Measurements from ENCODE around the gene EEF2. TPM values are rescaled to one million over a fixed set of nuclear protein-coding genes. Genes with fewer than 3 reads are reported as not detected.
A peak's percentile ranks its signal among the peaks of the same experiment; 100 is the strongest.

Gene EEF2
- total RNA-seq, 4 donors from 2014 or later, result 1,701 to 2,714 (median 2,440) TPM

- Histone ChIP-seq H3K27me3 (no peaks in the 10 kb centered on the region), H3K27ac (peak within 1 kb of the TSS; percentile 97 to 100 (median 98)), H3K9me3 (no peaks in the 10 kb centered on the region), H3K36me3 (peaks cover 0 to 29% of the 10 kb centered on the region in 2 donors), H3K4me3 (peak within 1 kb of the TSS; percentile 79 to 98 (median 90)), H3K4me1 (peaks cover 42 to 43% of the 10 kb centered on the region in 2 donors)
- in situ Hi-C loops (cut with MboI; ENCODE audit: low sequenced_read_pairs in 4 of 4), result no loop called here
- peak; percentile 98 for DNase-seq
- intact Hi-C loops (cut with DNase I; ENCODE audit: low total_unique reads), result loop anchor here (1.0 to 10.0 kb wide), 2 partner anchors 14 to 1806 kb away; partner anchors contain the start of genes DOT1L and EEF2
- ATAC-seq, result peak; percentile 74 to 78
- TF ChIP-seq CTCF (IDR thresholded peaks at IDR 0.05 in 4 of 5, conservative IDR thresholded peaks at IDR 0.05 in 1 of 5), result peak in 3 of 5 experiments; percentile 20 to 42 (median 26)
- peak; percentile 100 for TF ChIP-seq POLR2A (IDR thresholded peaks at IDR 0.05)
These were observed 14.3 kb downstream of the EEF2 start, which contains the start of gene DAPK3 for GRCh38 chr19:3970808-3971598. Gene DAPK3, minus strand, starts transcription at chr19:3971099. Its CDS starts 1,364 bp downstream, at chr19:3969735.

- TF ChIP-seq CTCF (IDR thresholded peaks at IDR 0.05 in 4 of 5, conservative IDR thresholded peaks at IDR 0.05 in 1 of 5) (no peak), POLR2A (IDR thresholded peaks at IDR 0.05) (no peak)
- Histone ChIP-seq H3K4me1 (peaks cover 42% of the 10 kb centered on the region in 2 donors), H3K27ac (peak overlapping the region; percentile 97 to 100 (median 98)), H3K9me3 (no peaks in the 10 kb centered on the region), H3K36me3 (peaks cover 0 to 23% of the 10 kb centered on the region in 2 donors), H3K4me3 (peak overlapping the region; percentile 79 to 98 (median 90)), H3K27me3 (no peaks in the 10 kb centered on the region)
- intact Hi-C loops (cut with DNase I; ENCODE audit: low total_unique reads) (loop anchor here (10.0 kb wide), 1 partner anchor 1806 kb away; the partner anchor contains the start of gene DOT1L), in situ Hi-C loops (cut with MboI; ENCODE audit: low sequenced_read_pairs in 4 of 4) (no loop called here)
- ATAC-seq (peak; percentile 0 to 7), DNase-seq (no peak)
These were observed 14.9 kb downstream of the EEF2 start for GRCh38 chr19:3970313-3970807.

DNA sequence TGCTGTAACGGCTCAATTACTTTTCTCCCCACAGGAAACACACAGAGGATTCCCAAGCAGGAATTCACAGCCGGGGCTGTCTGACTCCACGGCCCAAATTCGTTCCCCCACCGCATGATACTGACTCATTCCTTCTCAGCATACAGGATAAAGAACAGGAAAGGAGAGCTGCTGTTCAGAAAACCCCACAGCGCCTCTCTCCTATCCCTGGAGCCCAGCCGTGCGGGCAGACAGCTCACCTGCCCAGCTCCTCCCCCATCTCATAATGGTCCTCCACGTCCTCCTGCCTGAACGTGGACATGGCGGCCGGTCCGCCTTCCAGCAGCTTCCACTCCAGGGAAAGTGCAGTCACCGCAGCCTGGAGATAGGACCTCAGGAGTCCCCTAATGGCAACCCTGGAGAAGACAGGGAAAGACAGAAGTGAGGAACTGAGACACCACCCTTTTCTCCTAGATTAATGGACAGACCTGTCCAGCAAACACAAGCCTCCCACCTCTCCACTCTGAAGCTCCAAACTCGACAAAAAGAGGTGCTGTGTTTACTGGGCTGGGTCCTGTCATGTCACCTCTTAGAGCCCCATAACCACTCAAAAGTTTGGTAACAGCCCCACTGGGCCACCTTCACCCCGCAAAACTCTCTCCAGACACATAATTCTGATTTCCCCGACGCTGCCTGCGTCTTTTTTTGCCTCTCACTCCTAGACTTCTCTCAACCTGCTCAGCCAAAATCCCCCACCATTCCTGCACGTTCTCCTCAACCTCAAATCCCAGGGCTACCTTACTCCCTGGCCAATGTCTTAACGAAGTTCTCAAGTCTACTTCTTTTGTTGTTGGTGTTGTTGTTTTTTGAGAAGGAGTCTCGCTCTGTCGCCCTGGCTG, 15.6 kb downstream of the EEF2 start:
- intact Hi-C loops (cut with DNase I; ENCODE audit: low total_unique reads), result loop anchor here (2.0 to 10.0 kb wide), 2 partner anchors 15 to 1805 kb away; partner anchors contain the start of gene DOT1L
- Histone ChIP-seq H3K27ac (peak overlapping the region; percentile 97 to 100 (median 98)), H3K9me3 (no peaks in the 10 kb centered on the region), H3K4me1 (peaks cover 42% of the 10 kb centered on the region in 2 donors), H3K27me3 (no peaks in the 10 kb centered on the region), H3K36me3 (peaks cover 0 to 25% of the 10 kb centered on the region in 2 donors), H3K4me3 (peak overlapping the region; percentile 79 to 98 (median 90))
- ATAC-seq (peak; percentile 44 to 68), DNase-seq (peak; percentile 75 to 87)
- in situ Hi-C loops (cut with MboI; ENCODE audit: low sequenced_read_pairs in 4 of 4), result no loop called here
- TF ChIP-seq POLR2A (IDR thresholded peaks at IDR 0.05) (peak; percentile 71 to 85), CTCF (IDR thresholded peaks at IDR 0.05 in 4 of 5, conservative IDR thresholded peaks at IDR 0.05 in 1 of 5) (peak in 3 of 5 experiments; percentile 12 to 27 (median 14))
